GM12801 (cell line): Measurements from ENCODE around the gene SHISA6.

Source experiments
- TF ChIP-seq, protein P1 (sequence below): IDR thresholded peaks from one replicate; pipeline ENCODE4 v1.5.1; 2011; ENCODE audit warnings: control low read depth; ENCODE audit not compliant: insufficient read length; ENCODE audit errors: extremely low read depth

SHISA6 gene

DNA sequence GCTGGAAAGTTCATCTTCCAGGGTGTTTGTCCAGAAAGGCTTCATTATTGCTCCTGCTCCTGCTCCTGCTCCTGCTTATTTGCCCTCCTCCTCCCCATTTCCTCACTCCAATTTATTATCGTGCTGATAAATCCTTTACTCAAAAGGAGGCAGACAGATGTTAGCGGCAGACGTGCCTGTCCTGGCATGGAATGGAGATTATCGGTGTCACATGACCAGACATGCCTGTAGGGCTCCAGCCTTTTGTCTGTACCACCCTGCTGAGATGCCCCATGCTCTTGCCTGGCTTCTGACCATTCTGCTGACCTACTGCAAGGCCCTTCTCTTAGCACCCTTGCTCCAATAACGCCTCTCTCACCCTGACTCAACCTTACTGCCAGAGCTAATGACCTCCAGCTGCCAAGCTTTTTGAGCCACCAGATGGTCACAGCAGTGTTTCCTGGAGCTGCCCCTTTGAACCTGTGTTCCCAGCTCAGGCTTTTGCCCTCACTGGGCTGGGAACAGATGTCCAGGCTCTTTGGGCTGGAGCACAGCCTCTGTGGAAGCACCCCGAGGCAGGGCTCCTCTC, 370.1 kb downstream of the SHISA6 start:
- TF ChIP-seq, protein P1, sequence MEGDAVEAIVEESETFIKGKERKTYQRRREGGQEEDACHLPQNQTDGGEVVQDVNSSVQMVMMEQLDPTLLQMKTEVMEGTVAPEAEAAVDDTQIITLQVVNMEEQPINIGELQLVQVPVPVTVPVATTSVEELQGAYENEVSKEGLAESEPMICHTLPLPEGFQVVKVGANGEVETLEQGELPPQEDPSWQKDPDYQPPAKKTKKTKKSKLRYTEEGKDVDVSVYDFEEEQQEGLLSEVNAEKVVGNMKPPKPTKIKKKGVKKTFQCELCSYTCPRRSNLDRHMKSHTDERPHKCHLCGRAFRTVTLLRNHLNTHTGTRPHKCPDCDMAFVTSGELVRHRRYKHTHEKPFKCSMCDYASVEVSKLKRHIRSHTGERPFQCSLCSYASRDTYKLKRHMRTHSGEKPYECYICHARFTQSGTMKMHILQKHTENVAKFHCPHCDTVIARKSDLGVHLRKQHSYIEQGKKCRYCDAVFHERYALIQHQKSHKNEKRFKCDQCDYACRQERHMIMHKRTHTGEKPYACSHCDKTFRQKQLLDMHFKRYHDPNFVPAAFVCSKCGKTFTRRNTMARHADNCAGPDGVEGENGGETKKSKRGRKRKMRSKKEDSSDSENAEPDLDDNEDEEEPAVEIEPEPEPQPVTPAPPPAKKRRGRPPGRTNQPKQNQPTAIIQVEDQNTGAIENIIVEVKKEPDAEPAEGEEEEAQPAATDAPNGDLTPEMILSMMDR: no peak

DNA sequence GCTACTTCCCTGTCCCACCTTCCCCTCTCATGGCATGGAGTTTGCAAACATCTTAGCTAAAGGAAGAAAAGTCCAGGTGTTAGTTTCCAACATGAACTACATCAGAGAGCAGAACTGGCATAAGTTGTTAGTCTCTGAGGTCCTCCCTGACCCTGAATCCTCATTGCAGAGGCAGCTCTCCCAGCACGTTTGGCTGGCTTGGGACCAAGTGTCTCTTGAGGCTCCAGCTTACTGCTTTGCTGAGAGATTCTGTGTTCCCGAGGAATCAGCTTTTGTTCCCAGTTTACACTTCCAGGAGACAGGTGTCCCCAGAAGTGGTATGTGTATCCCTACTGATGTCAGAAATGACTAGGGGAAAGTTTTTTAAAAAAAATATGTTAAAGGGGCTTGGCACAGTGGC, 371.9 kb downstream of the SHISA6 start:
- TF ChIP-seq, protein P1: no peak
